ENCODE data around the gene KIF25.

The KIF25 gene

GRCh38 chr6:168049277-168049676, 51.8 kb downstream of the KIF25 start:
- no peak for DNase-seq (ENCODE audit: low read depth, low spot score)

GRCh38 chr6:168049706-168050224, 52.3 kb downstream of the KIF25 start:
- DNase-seq (ENCODE audit: low read depth, low spot score), result no peak

GRCh38 chr6:168050225-168050880, 52.9 kb downstream of the KIF25 start:
- DNase-seq (ENCODE audit: low read depth, low spot score), result no peak

GRCh38 chr6:168050881-168051586, 53.6 kb downstream of the KIF25 start:
- no peak for DNase-seq (ENCODE audit: low read depth, low spot score)

- DNase-seq (ENCODE audit: low read depth, low spot score), result no peak
Observed at GRCh38 chr6:168051648-168052047, 54.2 kb downstream of the KIF25 start.

- no peak for DNase-seq (ENCODE audit: low read depth, low spot score)
Observed at GRCh38 chr6:168052291-168052891, 54.9 kb downstream of the KIF25 start.

- DNase-seq (ENCODE audit: low read depth, low spot score), result no peak
Observed at GRCh38 chr6:168053086-168053956, 55.9 kb downstream of the KIF25 start.

GRCh38 chr6:168053957-168054471, 56.5 kb downstream of the KIF25 start:
- DNase-seq (ENCODE audit: low read depth, low spot score), result no peak

- DNase-seq (ENCODE audit: low read depth, low spot score), result no peak
Observed at GRCh38 chr6:168054765-168055560, 57.5 kb downstream of the KIF25 start.

GRCh38 chr6:168055696-168056489, 58.4 kb downstream of the KIF25 start:
- no peak for DNase-seq (ENCODE audit: low read depth, low spot score)

GRCh38 chr6:168056892-168057527, 59.5 kb downstream of the KIF25 start:
- no peak for DNase-seq (ENCODE audit: low read depth, low spot score)

- no peak for DNase-seq (ENCODE audit: low read depth, low spot score)
Observed at GRCh38 chr6:168057836-168058235, 60.4 kb downstream of the KIF25 start.

GRCh38 chr6:168058691-168059551, 61.5 kb downstream of the KIF25 start:
- no peak for DNase-seq (ENCODE audit: low read depth, low spot score)

- DNase-seq (ENCODE audit: low read depth, low spot score), result no peak
Observed at GRCh38 chr6:168060521-168060931, 63.1 kb downstream of the KIF25 start.

- no peak for DNase-seq (ENCODE audit: low read depth, low spot score)
Observed at GRCh38 chr6:168061269-168062210, 64.1 kb downstream of the KIF25 start.

- DNase-seq (ENCODE audit: low read depth, low spot score), result no peak
Observed at GRCh38 chr6:168062346-168063289, 65.1 kb downstream of the KIF25 start.

All from activated naive CD8-positive, alpha-beta T cell treated with anti-CD3 and anti-CD28 coated beads, Interleukin-2, amount 50 U/mL, for 16 hours (primary cell).